Fibroblast of pulmonary artery (primary cell): Measurements from ENCODE around the gene CNIH1.

ENCODE experiments used
- DNase-seq: peaks from one replicate; pipeline ENCODE4 v3.0.0-alpha.2; 2010; ENCODE audit warnings: low read depth
- H3K4me3 ChIP-seq: replicated peaks from 2 replicates; pipeline ENCODE4 v1.5.1; 2011; ENCODE audit warnings: low read depth, mild to moderate bottlenecking, control low read depth, low read length, moderate library complexity
- TF ChIP-seq, protein P1 (sequence below): IDR thresholded peaks from 2 replicates; pipeline ENCODE4 v1.5.1; 2011; ENCODE audit warnings: mild to moderate bottlenecking, control low read depth, low read length, inconsistent platforms; ENCODE audit errors: missing control alignments

Gene CNIH1

GRCh38 chr14:54478636-54479215 lies 37.6 kb upstream of the CNIH1 start:
- DNase-seq = no peak

DNA sequence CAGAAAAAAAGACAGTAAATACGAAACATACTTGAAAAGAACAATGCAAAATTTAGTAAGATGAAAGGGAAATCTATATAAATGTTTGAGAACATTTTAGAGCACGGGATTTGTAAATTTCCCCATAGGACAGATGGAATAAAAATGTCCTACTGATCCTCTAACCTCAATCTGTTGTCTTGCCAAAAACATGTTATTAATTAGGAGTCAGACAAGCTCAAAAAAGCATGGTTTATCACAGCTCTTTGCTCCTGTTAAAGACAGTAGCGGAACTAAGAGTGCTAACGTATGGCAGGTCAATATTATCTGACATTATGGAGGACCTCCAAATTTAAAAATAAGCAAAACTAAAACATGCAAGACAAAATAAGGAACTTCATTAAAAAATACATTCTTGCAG lies 34.7 kb upstream of the CNIH1 start:
- no peak overlapping the region for H3K4me3 ChIP-seq
- TF ChIP-seq, protein P1, sequence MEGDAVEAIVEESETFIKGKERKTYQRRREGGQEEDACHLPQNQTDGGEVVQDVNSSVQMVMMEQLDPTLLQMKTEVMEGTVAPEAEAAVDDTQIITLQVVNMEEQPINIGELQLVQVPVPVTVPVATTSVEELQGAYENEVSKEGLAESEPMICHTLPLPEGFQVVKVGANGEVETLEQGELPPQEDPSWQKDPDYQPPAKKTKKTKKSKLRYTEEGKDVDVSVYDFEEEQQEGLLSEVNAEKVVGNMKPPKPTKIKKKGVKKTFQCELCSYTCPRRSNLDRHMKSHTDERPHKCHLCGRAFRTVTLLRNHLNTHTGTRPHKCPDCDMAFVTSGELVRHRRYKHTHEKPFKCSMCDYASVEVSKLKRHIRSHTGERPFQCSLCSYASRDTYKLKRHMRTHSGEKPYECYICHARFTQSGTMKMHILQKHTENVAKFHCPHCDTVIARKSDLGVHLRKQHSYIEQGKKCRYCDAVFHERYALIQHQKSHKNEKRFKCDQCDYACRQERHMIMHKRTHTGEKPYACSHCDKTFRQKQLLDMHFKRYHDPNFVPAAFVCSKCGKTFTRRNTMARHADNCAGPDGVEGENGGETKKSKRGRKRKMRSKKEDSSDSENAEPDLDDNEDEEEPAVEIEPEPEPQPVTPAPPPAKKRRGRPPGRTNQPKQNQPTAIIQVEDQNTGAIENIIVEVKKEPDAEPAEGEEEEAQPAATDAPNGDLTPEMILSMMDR = no peak
- DNase-seq = no peak

More at GRCh38 chr14:54478636-54479215, 37.6 kb upstream of the CNIH1 start:
- TF ChIP-seq, protein P1 = no peak
- H3K4me3 ChIP-seq = no peak overlapping the region

GRCh38 chr14:54475187-54475899 lies 34.2 kb upstream of the CNIH1 start:
- DNase-seq = peak; percentile 48
- TF ChIP-seq, protein P1 = no peak
- no peak overlapping the region for H3K4me3 ChIP-seq

GRCh38 chr14:54474232-54474793 lies 33.1 kb upstream of the CNIH1 start:
- no peak for DNase-seq
- no peak overlapping the region for H3K4me3 ChIP-seq
- TF ChIP-seq, protein P1 = no peak

DNA sequence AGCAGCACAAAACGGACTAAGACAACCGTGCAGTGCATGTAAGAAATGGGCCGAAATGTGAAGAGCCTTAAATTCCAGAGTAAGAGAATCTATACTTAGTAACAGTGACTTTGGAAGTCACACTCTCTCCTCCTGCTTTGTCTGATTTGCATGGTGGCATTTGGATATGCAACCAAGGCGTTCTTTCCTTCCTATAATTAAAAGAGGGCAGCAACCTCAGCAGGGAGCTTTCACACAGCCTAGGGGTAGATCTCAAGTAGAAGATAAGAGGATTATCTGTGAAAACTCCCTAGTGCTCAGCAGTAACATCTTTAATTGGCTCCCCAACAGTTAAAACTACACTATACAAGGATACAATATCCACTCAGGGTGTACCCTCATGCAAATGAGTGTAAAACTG lies 31.1 kb upstream of the CNIH1 start:
- TF ChIP-seq, protein P1 = no peak

GRCh38 chr14:54471641-54472040 lies 30.5 kb upstream of the CNIH1 start:
- TF ChIP-seq, protein P1 = no peak
- no peak overlapping the region for H3K4me3 ChIP-seq
- DNase-seq = no peak

More for the DNA sequence above, 31.1 kb upstream of the CNIH1 start:
- DNase-seq = no peak
- no peak overlapping the region for H3K4me3 ChIP-seq
